Stimulated activated CD8-positive, alpha-beta memory T cell treated with anti-CD3 and anti-CD28 coated beads, Interleukin-12 subunit alpha, Interleukin-12 subunit beta, amount 100 ng/mL, for 24 hours (primary cell): ENCODE measurements around the gene TRIB2.

Experiments
- DNase-seq: peaks from one replicate; pipeline ENCODE4 v3.0.0-alpha.2; 2020; ENCODE audit errors: extremely low read depth

The TRIB2 gene

GRCh38 chr2:12778811-12779579 lies 62.3 kb downstream of the TRIB2 start:
- no peak for DNase-seq

GRCh38 chr2:12781329-12781728 lies 64.6 kb downstream of the TRIB2 start:
- DNase-seq = no peak

- DNase-seq = no peak
Measured at GRCh38 chr2:12787891-12788801, 71.4 kb downstream of the TRIB2 start.

- no peak for DNase-seq
Measured at GRCh38 chr2:12791906-12792305, 75.2 kb downstream of the TRIB2 start.
